CD14-positive monocyte (primary cell): Measurements from ENCODE around the gene AHSA1. TPM values are rescaled to one million over a fixed set of nuclear protein-coding genes. Genes with fewer than 3 reads are reported as not detected.

Experiments
- DNase-seq, 3 donors: peaks; one replicate each; pipeline ENCODE4 v3.0.0-alpha.2; 2011 to 2022
- H2AFZ ChIP-seq: 2 replicates; pipeline ENCODE4 v1.6.0; 2012; ENCODE audit warnings: mild to moderate bottlenecking, low read depth, low read length, inconsistent platforms; ENCODE audit not compliant: insufficient read depth, poor library complexity, severe bottlenecking
- H3K27ac ChIP-seq, 2 donors: 1 replicate in 1 of 2; 2 replicates in 1 of 2; pipeline ENCODE4 v1.5.1; 2012 to 2013; ENCODE audit warnings: low read length in 2 of 2, control low read depth in 1 of 2, inconsistent platforms in 1 of 2, low read depth in 1 of 2, mild to moderate bottlenecking in 1 of 2
- H3K27me3 ChIP-seq, 2 donors: one replicate each; pipeline versions ENCODE4 v1.6.0 to v1.6.1; 2011 to 2013; ENCODE audit warnings: low read length in 2 of 2; ENCODE audit not compliant: control insufficient read depth in 2 of 2, insufficient read depth in 2 of 2
- H3K36me3 ChIP-seq, 2 donors: replicated peaks in 1 of 2; 1 replicate in 1 of 2; 2 replicates in 1 of 2; pipeline versions ENCODE4 v1.5.1 to v1.6.1; 2012 to 2013; ENCODE audit warnings: low read length in 2 of 2, control low read depth in 1 of 2, inconsistent platforms in 1 of 2, mild to moderate bottlenecking in 1 of 2; ENCODE audit not compliant: insufficient read depth in 2 of 2, control insufficient read depth in 1 of 2
- H3K4me1 ChIP-seq, 2 donors: 1 replicate in 1 of 2; 2 replicates in 1 of 2; pipeline versions ENCODE4 v1.5.1 to v1.6.1; 2012 to 2013; ENCODE audit warnings: low read length in 2 of 2, control low read depth in 1 of 2, inconsistent platforms in 1 of 2, mild to moderate bottlenecking in 1 of 2, moderate library complexity in 1 of 2; ENCODE audit not compliant: insufficient read depth in 2 of 2, control insufficient read depth in 1 of 2
- H3K4me2 ChIP-seq: replicated peaks from 2 replicates; pipeline ENCODE3; 2012; ENCODE audit warnings: low read length, moderate library complexity, mild to moderate bottlenecking; ENCODE audit not compliant: poor library complexity, severe bottlenecking; ENCODE audit errors: extremely low read depth
- H3K4me3 ChIP-seq, 3 experiments: fragments of 200-600 bp in 1 of 3; sonication (generic) in 1 of 3; replicated peaks in 1 of 3; 1 replicate in 2 of 3; 2 replicates in 1 of 3; pipeline ENCODE4 v1.5.1; 2011 to 2013; ENCODE audit warnings: low read length in 3 of 3, mild to moderate bottlenecking in 3 of 3, control low read depth in 2 of 3, low read depth in 2 of 3, inconsistent platforms in 1 of 3, moderate library complexity in 1 of 3
- H3K79me2 ChIP-seq: 2 replicates; pipeline ENCODE4 v1.6.0; 2012; ENCODE audit warnings: mild to moderate bottlenecking, control low read depth, inconsistent platforms, low read length, moderate library complexity; ENCODE audit not compliant: insufficient read depth
- H3K9ac ChIP-seq: 2 replicates; pipeline ENCODE4 v1.6.0; 2017; ENCODE audit warnings: low read length, mild to moderate bottlenecking; ENCODE audit not compliant: insufficient read depth, poor library complexity, severe bottlenecking
- H3K9me3 ChIP-seq, 2 donors: replicated peaks in 1 of 2; 1 replicate in 1 of 2; 2 replicates in 1 of 2; pipeline versions ENCODE4 v1.5.1 to v1.6.1; 2012 to 2013; ENCODE audit warnings: low read length in 2 of 2, control low read depth in 1 of 2; ENCODE audit not compliant: control insufficient read depth in 1 of 2, insufficient read depth in 1 of 2
- H4K20me1 ChIP-seq: 2 replicates; pipeline ENCODE4 v1.6.0; 2012; ENCODE audit warnings: mild to moderate bottlenecking, low read length, control low read depth, moderate library complexity; ENCODE audit not compliant: insufficient read depth
- H3K27ac Mint-ChIP-seq, 7 donors: one replicate each; pipeline ENCODE4 v1.8.0; 2020; ENCODE audit warnings: mild to moderate bottlenecking in 7 of 7, mixed read lengths in 7 of 7, moderate library complexity in 6 of 7, inconsistent platforms in 2 of 7
- H3K27me3 Mint-ChIP-seq, 3 donors: one replicate each; pipeline ENCODE4 v1.8.0; 2021 to 2022; ENCODE audit warnings: low read depth in 3 of 3, mild to moderate bottlenecking in 3 of 3, mixed read lengths in 3 of 3, moderate library complexity in 3 of 3, inconsistent platforms in 1 of 3
- H3K36me3 Mint-ChIP-seq, 2 donors: one replicate each; pipeline ENCODE4 v1.8.0; 2020; ENCODE audit warnings: mixed read lengths in 2 of 2, inconsistent platforms in 1 of 2, mild to moderate bottlenecking in 1 of 2
- H3K4me1 Mint-ChIP-seq: one replicate; pipeline ENCODE4 v1.8.0; 2020; ENCODE audit warnings: mild to moderate bottlenecking, mixed read lengths
- H3K4me3 Mint-ChIP-seq, 2 donors: one replicate each; pipeline ENCODE4 v1.8.0; 2020; ENCODE audit warnings: mild to moderate bottlenecking in 2 of 2, mixed read lengths in 2 of 2, moderate library complexity in 1 of 2
- H3K9me3 Mint-ChIP-seq, 7 donors: one replicate each; pipeline ENCODE4 v1.8.0; 2020 to 2022; ENCODE audit warnings: mixed read lengths in 7 of 7, mild to moderate bottlenecking in 6 of 7, moderate library complexity in 6 of 7, inconsistent platforms in 2 of 7
- CTCF ChIP-seq: fragments of 200-600 bp; IDR thresholded peaks from one replicate; pipeline ENCODE4 v1.8.0; 2022; ENCODE audit warnings: antibody characterized with exemption, mild to moderate bottlenecking
- WGBS: methylation state at CpG from one replicate; pipeline ENCODE4 v1.1.5; 2013; ENCODE audit warnings: missing lambda C conversion rate; ENCODE audit not compliant: insufficient coverage; 5-methylcytosine and 5-hydroxymethylcytosine counted together
- intact Hi-C, 2 donors: fragments of 100-400 bp; cut with micrococcal nuclease; formaldehyde crosslinking; loops; one replicate each; pipeline versions ENCODE4 v1.15.0 to v1.15.1; 2023
- polyA plus RNA-seq, 3 donors: library from polyadenylated mRNA; depleted of rRNA in 1 of 3; unstranded in 2 of 3; stranded (reverse) in 1 of 3; fragments of 300-500 nt in 2 of 3; fragments of >200 nt in 1 of 3; fragmentation: Illumina TruSeq in 2 of 3; gene quantifications; 1 replicate in 2 of 3; 2 replicates in 1 of 3; pipeline ENCODE4 v1.2.3, GENCODE V29; 2012 to 2021

Gene AHSA1
- polyA plus RNA-seq, 3 donors, result 59.5 to 72.5 (median 71.5) TPM

GRCh38 chr14:77470224-77470870, 12.5 kb downstream of the AHSA1 start:
- TF ChIP-seq CTCF, result no peak
- H3K27me3 ChIP-seq, result no peaks in the 10 kb centered on the region
- no peak for DNase-seq
- no peaks in the 10 kb centered on the region for H3K79me2 ChIP-seq
- intact Hi-C loops, result no loop called here
- Mint-ChIP-seq H3K27me3 (peaks cover 0 to 3% (median 2%) of the 10 kb centered on the region in 3 donors), H3K27ac (peak overlapping the region in 1 of 7 donors; percentile 37), H3K4me3 (no peak overlapping the region), H3K36me3 (peaks cover 39 to 44% of the 10 kb centered on the region in 2 donors), H3K4me1 (no peaks in the 10 kb centered on the region), H3K9me3 (no peaks in the 10 kb centered on the region)
- no peak overlapping the region for H2AFZ ChIP-seq
- no peak overlapping the region for H3K27ac ChIP-seq
- no peak overlapping the region for H3K4me3 ChIP-seq
- no peak overlapping the region for H3K4me2 ChIP-seq
- H3K4me1 ChIP-seq, result no peaks in the 10 kb centered on the region
- peaks cover 39 to 48% of the 10 kb centered on the region in 2 donors for H3K36me3 ChIP-seq
- no peak overlapping the region for H3K9ac ChIP-seq
- H4K20me1 ChIP-seq, result no peaks in the 10 kb centered on the region
- no peaks in the 10 kb centered on the region for H3K9me3 ChIP-seq
- WGBS, result 92% methylated on average over 4 of the region's 5 CpGs

DNA sequence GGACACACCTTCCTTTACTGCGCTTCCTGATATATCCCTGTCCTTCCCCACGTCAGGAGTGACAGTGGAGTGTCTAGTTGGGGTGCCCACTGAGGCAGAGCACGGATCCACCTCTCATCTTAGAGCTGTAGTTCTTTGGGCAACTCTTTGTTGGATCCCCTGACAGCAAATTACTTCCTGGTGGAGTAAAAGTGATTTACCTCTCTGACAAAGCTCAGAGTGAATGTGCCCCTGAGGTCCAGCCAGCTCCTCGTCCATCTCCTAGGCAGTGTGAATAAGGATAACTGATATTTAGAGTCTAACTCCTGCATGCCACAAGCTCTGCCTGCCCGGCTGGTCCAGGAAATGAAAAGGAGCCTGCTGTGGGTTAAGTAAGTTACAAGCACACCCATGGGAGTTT, 16.0 kb downstream of the AHSA1 start:
- H3K79me2 ChIP-seq, result no peaks in the 10 kb centered on the region
- peaks cover 6 to 13% of the 10 kb centered on the region in 2 donors for H3K36me3 ChIP-seq
- intact Hi-C loops, result no loop called here
- H3K27ac Mint-ChIP-seq, result no peak overlapping the region
- H3K27me3 ChIP-seq, result no peaks in the 10 kb centered on the region
- H3K27me3 Mint-ChIP-seq, result peaks cover 2 to 3% (median 3%) of the 10 kb centered on the region in 3 donors
- TF ChIP-seq CTCF, result no peak
- no peaks in the 10 kb centered on the region for H4K20me1 ChIP-seq
- peaks cover 0 to 3% of the 10 kb centered on the region in 2 donors for H3K4me1 ChIP-seq
- no peak for DNase-seq
- 83% methylated on average over 1 of the region's 5 CpGs for WGBS
- no peak overlapping the region for H3K4me3 ChIP-seq
- H3K9me3 ChIP-seq, result no peaks in the 10 kb centered on the region
- no peak overlapping the region for H3K4me3 Mint-ChIP-seq
- H2AFZ ChIP-seq, result no peak overlapping the region
- peaks cover 8 to 9% of the 10 kb centered on the region in 2 donors for H3K36me3 Mint-ChIP-seq
- H3K9me3 Mint-ChIP-seq, result no peaks in the 10 kb centered on the region
- no peak overlapping the region for H3K27ac ChIP-seq
- H3K4me1 Mint-ChIP-seq, result peaks cover 1% of the 10 kb centered on the region
- H3K4me2 ChIP-seq, result no peak overlapping the region
- H3K9ac ChIP-seq, result no peak overlapping the region
